ENCODE measurements around the gene BLOC1S6.

BLOC1S6 gene

GRCh38 chr15:45635763-45636292, 48.6 kb downstream of the BLOC1S6 start:
- DNase-seq (ENCODE audit: low read depth): no peak
- in situ Hi-C loops (cut with HindIII; ENCODE audit: low sequenced_read_pairs): no loop called here
- peak overlapping the region; percentile 60 for H3K4me3 ChIP-seq (ENCODE audit: low read depth, low read length)
- TF ChIP-seq CTCF (IDR thresholded peaks at IDR 0.05; ENCODE audit: low read depth, low read length, missing control alignments): no peak

- in situ Hi-C loops (cut with HindIII; ENCODE audit: low sequenced_read_pairs): no loop called here
- TF ChIP-seq CTCF (IDR thresholded peaks at IDR 0.05; ENCODE audit: low read depth, low read length, missing control alignments): no peak
- no peak for DNase-seq (ENCODE audit: low read depth)
- H3K4me3 ChIP-seq (ENCODE audit: low read depth, low read length): no peak overlapping the region
Observed at GRCh38 chr15:45637141-45637540, 50.0 kb downstream of the BLOC1S6 start.

- no peak overlapping the region for H3K4me3 ChIP-seq (ENCODE audit: low read depth, low read length)
- in situ Hi-C loops (cut with HindIII; ENCODE audit: low sequenced_read_pairs): no loop called here
- DNase-seq (ENCODE audit: low read depth): peak; percentile 60
- TF ChIP-seq CTCF (IDR thresholded peaks at IDR 0.05; ENCODE audit: low read depth, low read length, missing control alignments): no peak
Observed at GRCh38 chr15:45637552-45638033, 50.4 kb downstream of the BLOC1S6 start.

- no peak for TF ChIP-seq CTCF (IDR thresholded peaks at IDR 0.05; ENCODE audit: low read depth, low read length, missing control alignments)
- in situ Hi-C loops (cut with HindIII; ENCODE audit: low sequenced_read_pairs): loop anchor here (5.0 kb wide), 1 partner anchor 67 kb away; no protein-coding TSS in a partner anchor
- DNase-seq (ENCODE audit: low read depth): peak; percentile 57
- H3K4me3 ChIP-seq (ENCODE audit: low read depth, low read length): no peak overlapping the region
Observed at GRCh38 chr15:45640616-45641015, 53.4 kb downstream of the BLOC1S6 start.

- no peak for DNase-seq (ENCODE audit: low read depth)
- no peak overlapping the region for H3K4me3 ChIP-seq (ENCODE audit: low read depth, low read length)
- TF ChIP-seq CTCF (IDR thresholded peaks at IDR 0.05; ENCODE audit: low read depth, low read length, missing control alignments): no peak
- in situ Hi-C loops (cut with HindIII; ENCODE audit: low sequenced_read_pairs): loop anchor here (5.0 kb wide), 1 partner anchor 66 kb away; no protein-coding TSS in a partner anchor
Observed at GRCh38 chr15:45641374-45641781, 54.2 kb downstream of the BLOC1S6 start.

GRCh38 chr15:45641999-45642932, 55.1 kb downstream of the BLOC1S6 start:
- TF ChIP-seq CTCF (IDR thresholded peaks at IDR 0.05; ENCODE audit: low read depth, low read length, missing control alignments): no peak
- peak; percentile 80 for DNase-seq (ENCODE audit: low read depth)
- no peak overlapping the region for H3K4me3 ChIP-seq (ENCODE audit: low read depth, low read length)
- in situ Hi-C loops (cut with HindIII; ENCODE audit: low sequenced_read_pairs): loop anchor here (5.0 kb wide), 1 partner anchor 65 kb away; no protein-coding TSS in a partner anchor

Data from astrocyte of the cerebellum (primary cell).